Measurements from ENCODE around the gene LHX3. TPM values are rescaled to one million over a fixed set of nuclear protein-coding genes. Genes with fewer than 3 reads are reported as not detected.

LHX3 gene
- total and polyA plus RNA-seq, 2 of the 8 experiments (the other 6 are each of a cell fraction or from before 2014, with no cell fraction given), result 0.02 TPM; not detected in 1

GRCh38 chr9:136230365-136230764 is 25.4 kb upstream of the LHX3 start:
- H2BK12ac ChIP-seq (ENCODE audit: low read depth, low read length), result no peak overlapping the region
- H4K8ac ChIP-seq (ENCODE audit: extremely low read depth, insufficient read depth, low read length), result 0 out of 2 replicates have a peak overlapping the region, but pooled peaks have one; percentile 25
- peaks cover 13% of the 10 kb centered on the region for H3K79me1 ChIP-seq (ENCODE audit: low read depth, low read length)
- H4K20me1 ChIP-seq (replicated peaks in 1 of 2; ENCODE audit: control insufficient read depth in 1 of 2, insufficient read depth in 2 of 2, low read length in 2 of 2), result peaks cover 24 to 26% of the 10 kb centered on the region in 2 experiments
- ChIA-PET CTCF (ENCODE audit: partially characterized antibody) (interaction anchor here (0.9 kb wide), 1 partner anchor 31 kb away, joined by 3 read pairs; no protein-coding TSS in a partner anchor), POLR2A (ENCODE audit: partially characterized antibody) (interaction anchor here (1.2 kb wide), 1 partner anchor 48 kb away, joined by 3 read pairs; no protein-coding TSS in a partner anchor)
- no peak for DNase-seq (ENCODE audit: low read depth in 1 of 2, low spot score in 2 of 2)
- no peak overlapping the region for H2BK5ac ChIP-seq (ENCODE audit: low read depth, low read length)
- H3K4ac ChIP-seq (replicated peaks; ENCODE audit: insufficient read length, low read depth, low read length), result no peak overlapping the region
- H2BK120ac ChIP-seq (replicated peaks; ENCODE audit: low read depth, low read length), result no peak overlapping the region
- no peaks in the 10 kb centered on the region for H3K23me2 ChIP-seq (ENCODE audit: low read depth, low read length)
- H3K9me3 ChIP-seq (ENCODE audit: insufficient read depth in 2 of 2, low read depth in 1 of 2, low read length in 1 of 2), result no peaks in the 10 kb centered on the region
- no peak overlapping the region for H3K56ac ChIP-seq (replicated peaks; ENCODE audit: insufficient read length, low read depth, low read length)
- H2AK5ac ChIP-seq (ENCODE audit: low read depth, low read length), result no peak overlapping the region
- 92% methylated on average over 10 of the region's 10 CpGs; no CpG with 5 or more reads in 1 of the 2 experiments for WGBS, 2 experiments (ENCODE audit: extremely low coverage in 1 of 2, insufficient coverage in 1 of 2, insufficient read length in 1 of 2, insufficient replicate concordance in 2 of 2, low coverage in 1 of 2, low lambda C conversion rate in 2 of 2, missing lambda C conversion rate in 1 of 2)
- no peaks in the 10 kb centered on the region; a peak in 2 of 7 replicates for H3K4me1 ChIP-seq (replicated peaks in 1 of 4; ENCODE audit: control insufficient read depth in 3 of 4, insufficient read depth in 4 of 4, low read length in 3 of 4)
- no peak overlapping the region for H2BK15ac ChIP-seq (ENCODE audit: low read length)
- peaks cover 3 to 77% of the 10 kb centered on the region in 2 experiments; a peak in 3 of 4 replicates for H3K79me2 ChIP-seq (ENCODE audit: control insufficient read depth in 1 of 2, insufficient read depth in 2 of 2, low read length in 2 of 2)
- no peaks in the 10 kb centered on the region for H3K27me3 ChIP-seq (replicated peaks in 1 of 4; ENCODE audit: control insufficient read depth in 3 of 4, extremely low read depth in 1 of 4, insufficient read depth in 3 of 4, low read length in 3 of 4)
- no peak overlapping the region for H3K27ac ChIP-seq (ENCODE audit: low read depth, low read length)
- TF ChIP-seq JUN (IDR thresholded peaks at IDR 0.05; ENCODE audit: low read depth, low read length) (no peak), JUND (IDR thresholded peaks at IDR 0.05; ENCODE audit: low read length) (no peak), TAF1 (IDR thresholded peaks at IDR 0.05; ENCODE audit: low read depth, low read length) (no peak), TAF7 (optimal IDR thresholded peaks at IDR 0.05; ENCODE audit: borderline replicate concordance, low read depth, low read length) (no peak), TEAD4 (IDR thresholded peaks at IDR 0.05; ENCODE audit: low read depth, low read length) (no peak), KDM5A (IDR thresholded peaks at IDR 0.05; ENCODE audit: low read length) (no peak), ATF3 (IDR thresholded peaks at IDR 0.05; ENCODE audit: insufficient read depth, low read depth, low read length) (no peak)
- H4K5ac ChIP-seq (ENCODE audit: insufficient read length, low read depth, low read length), result no peak overlapping the region
- no peak for FAIRE-seq
- H4K91ac ChIP-seq (replicated peaks; ENCODE audit: insufficient read length, low read length), result no peak overlapping the region
- H3K14ac ChIP-seq (ENCODE audit: insufficient read length), result no peak overlapping the region
- no peak overlapping the region for H3K18ac ChIP-seq (ENCODE audit: extremely low read depth, low read length)
- no peak overlapping the region for H3K4me3 ChIP-seq (ENCODE audit: extremely low read depth in 1 of 4, insufficient read depth in 2 of 4, low read depth in 3 of 4, low read length in 4 of 4)
- no peak overlapping the region for H3K9ac ChIP-seq (replicated peaks in 1 of 4; ENCODE audit: extremely low read depth in 1 of 4, low read depth in 3 of 4, low read length in 3 of 4)
- 0 out of 8 replicates have a peak, but pooled peaks cover 0 to 2% (median 0%) of the 10 kb centered on the region in 4 experiments for H3K36me3 ChIP-seq (ENCODE audit: control insufficient read depth in 2 of 4, insufficient read depth in 4 of 4, low read length in 3 of 4)
- no peak overlapping the region for H2AFZ ChIP-seq (ENCODE audit: low read length)
- no peak overlapping the region for H3K23ac ChIP-seq (ENCODE audit: insufficient read length)
- H2BK20ac ChIP-seq (ENCODE audit: low read length), result no peak overlapping the region
- H3K4me2 ChIP-seq (ENCODE audit: insufficient read depth in 1 of 2, low read depth in 2 of 2, low read length in 2 of 2), result no peak overlapping the region

Data from H1 (cell line).